HFFc6 (cell line): ENCODE data around the gene S100PBP. TPM values are rescaled to one million over a fixed set of nuclear protein-coding genes. Genes with fewer than 3 reads are reported as not detected.

ENCODE experiments used
- DNase-seq: peaks from one replicate; pipeline ENCODE4 v3.0.0-alpha.2; 2018
- H3K27ac Mint-ChIP-seq: 2 replicates; pipeline ENCODE4 v1.8.0; 2020; ENCODE audit warnings: mild to moderate bottlenecking, mixed read lengths
- H3K27me3 Mint-ChIP-seq: 2 replicates; pipeline ENCODE4 v1.8.0; 2021; ENCODE audit warnings: mild to moderate bottlenecking, moderate library complexity, mixed read lengths; ENCODE audit not compliant: insufficient read depth
- H3K36me3 Mint-ChIP-seq: 2 replicates; pipeline ENCODE4 v1.8.0; 2021; ENCODE audit warnings: low read depth, mixed read lengths
- H3K4me1 Mint-ChIP-seq: 2 replicates; pipeline ENCODE4 v1.8.0; 2020; ENCODE audit warnings: low read depth, mixed read lengths
- H3K4me3 Mint-ChIP-seq: 2 replicates; pipeline ENCODE4 v1.8.0; 2020; ENCODE audit warnings: mild to moderate bottlenecking, moderate library complexity, mixed read lengths
- H3K9me3 Mint-ChIP-seq: 2 replicates; pipeline ENCODE4 v1.8.0; 2020; ENCODE audit warnings: mild to moderate bottlenecking, mixed read lengths
- total RNA-seq, 6 experiments: library from RNA; stranded (reverse); fragmentation: NEBNext Ultra II Directional; extraction: Animal tissue kit (Norgen Biotek cat#: 25700); gene quantifications; 2 replicates in 1 of 6; 3 replicates in 5 of 6; pipeline ENCODE4 v1.2.3, GENCODE V29; 2021
- TF ChIP-seq, protein P1 (sequence below): fragments of 200-600 bp; sonication (generic); IDR thresholded peaks from 2 replicates; pipeline ENCODE4 v1.5.0; 2021; ENCODE audit warnings: antibody characterized with exemption, mild to moderate bottlenecking

Gene S100PBP
- total RNA-seq, 6 experiments from 2014 or later = 20.0 to 24.9 (median 21.6) TPM

DNA sequence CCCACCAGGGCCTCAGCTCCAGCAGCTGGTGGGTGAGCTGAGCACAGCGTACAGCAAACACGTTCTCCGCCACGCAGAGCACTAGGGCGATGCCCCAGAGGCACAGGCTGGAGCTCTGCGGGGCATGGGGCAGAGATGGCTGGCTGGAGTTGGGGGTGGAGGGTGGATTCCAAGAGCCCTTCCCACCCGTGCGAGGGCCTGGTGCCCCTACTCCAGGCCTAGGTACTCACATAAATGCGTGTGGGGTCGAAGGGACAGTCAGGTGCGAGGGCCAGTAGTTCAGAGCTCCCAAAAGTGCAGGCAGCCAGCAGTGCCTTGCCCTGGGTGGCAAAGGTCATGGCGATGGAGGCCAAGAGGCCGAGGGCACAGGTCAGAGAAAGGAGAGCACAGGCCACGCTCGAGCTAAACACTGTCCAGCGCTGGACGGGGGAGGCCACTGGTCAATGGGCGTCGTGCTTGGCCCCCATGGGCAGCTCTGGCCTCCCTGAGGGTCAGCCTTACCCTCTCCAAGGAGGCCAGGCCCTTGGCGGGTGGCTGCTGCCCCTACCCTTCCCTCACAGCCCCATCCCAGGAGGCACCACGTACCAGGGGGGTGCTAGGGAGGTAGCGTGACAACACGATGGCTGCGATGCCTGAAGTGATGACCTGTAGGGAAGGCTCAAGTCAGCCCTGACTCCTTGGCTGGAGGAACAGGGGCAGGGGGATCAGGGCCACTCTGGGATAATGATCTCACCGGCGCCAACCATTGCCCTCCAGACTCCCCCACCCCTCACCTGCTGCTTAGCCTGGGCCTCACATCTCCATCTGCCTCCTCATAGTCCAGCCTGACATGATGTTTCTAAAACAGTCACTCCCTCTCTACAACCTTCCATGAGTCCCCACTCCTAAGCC is 78.1 kb downstream of the S100PBP start:
- Mint-ChIP-seq H3K4me1 (peaks cover 20% of the 10 kb centered on the region), H3K27me3 (peaks cover 4% of the 10 kb centered on the region), H3K9me3 (peaks cover 4% of the 10 kb centered on the region; the same call in 1 of the 2 replicates), H3K4me3 (no peak overlapping the region), H3K27ac (no peak overlapping the region), H3K36me3 (peaks cover 4% of the 10 kb centered on the region; the same call in 1 of the 2 replicates)
- DNase-seq = no peak
- TF ChIP-seq, protein P1, sequence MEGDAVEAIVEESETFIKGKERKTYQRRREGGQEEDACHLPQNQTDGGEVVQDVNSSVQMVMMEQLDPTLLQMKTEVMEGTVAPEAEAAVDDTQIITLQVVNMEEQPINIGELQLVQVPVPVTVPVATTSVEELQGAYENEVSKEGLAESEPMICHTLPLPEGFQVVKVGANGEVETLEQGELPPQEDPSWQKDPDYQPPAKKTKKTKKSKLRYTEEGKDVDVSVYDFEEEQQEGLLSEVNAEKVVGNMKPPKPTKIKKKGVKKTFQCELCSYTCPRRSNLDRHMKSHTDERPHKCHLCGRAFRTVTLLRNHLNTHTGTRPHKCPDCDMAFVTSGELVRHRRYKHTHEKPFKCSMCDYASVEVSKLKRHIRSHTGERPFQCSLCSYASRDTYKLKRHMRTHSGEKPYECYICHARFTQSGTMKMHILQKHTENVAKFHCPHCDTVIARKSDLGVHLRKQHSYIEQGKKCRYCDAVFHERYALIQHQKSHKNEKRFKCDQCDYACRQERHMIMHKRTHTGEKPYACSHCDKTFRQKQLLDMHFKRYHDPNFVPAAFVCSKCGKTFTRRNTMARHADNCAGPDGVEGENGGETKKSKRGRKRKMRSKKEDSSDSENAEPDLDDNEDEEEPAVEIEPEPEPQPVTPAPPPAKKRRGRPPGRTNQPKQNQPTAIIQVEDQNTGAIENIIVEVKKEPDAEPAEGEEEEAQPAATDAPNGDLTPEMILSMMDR = no peak

DNA sequence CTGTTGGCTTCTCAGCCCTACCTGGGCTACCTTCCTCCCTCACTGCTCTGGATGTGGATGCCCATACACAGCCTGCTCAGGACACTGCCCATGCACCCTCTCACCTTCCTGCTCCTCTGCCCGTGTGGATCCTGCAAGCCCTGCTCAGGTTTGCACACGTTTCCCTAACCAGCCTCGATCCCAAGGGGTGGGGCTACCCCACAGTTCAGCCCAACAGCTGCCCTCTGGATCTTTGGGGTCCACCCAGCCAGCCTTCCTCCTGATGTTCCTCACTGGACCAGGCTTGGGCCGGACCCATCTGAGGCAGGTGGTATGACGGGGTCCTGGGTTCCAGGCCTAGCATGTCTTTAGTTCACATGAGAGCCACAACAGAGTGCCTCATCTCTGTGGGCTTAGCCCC is 79.0 kb downstream of the S100PBP start:
- peaks cover 4% of the 10 kb centered on the region; the same call in 1 of the 2 replicates for H3K9me3 Mint-ChIP-seq
- TF ChIP-seq, protein P1 = no peak
- peaks cover 15% of the 10 kb centered on the region for H3K4me1 Mint-ChIP-seq
- H3K4me3 Mint-ChIP-seq = no peak overlapping the region
- DNase-seq = no peak
- peaks cover 3% of the 10 kb centered on the region for H3K27me3 Mint-ChIP-seq
- H3K36me3 Mint-ChIP-seq = peaks cover 4% of the 10 kb centered on the region; the same call in 1 of the 2 replicates
- no peak overlapping the region for H3K27ac Mint-ChIP-seq

DNA sequence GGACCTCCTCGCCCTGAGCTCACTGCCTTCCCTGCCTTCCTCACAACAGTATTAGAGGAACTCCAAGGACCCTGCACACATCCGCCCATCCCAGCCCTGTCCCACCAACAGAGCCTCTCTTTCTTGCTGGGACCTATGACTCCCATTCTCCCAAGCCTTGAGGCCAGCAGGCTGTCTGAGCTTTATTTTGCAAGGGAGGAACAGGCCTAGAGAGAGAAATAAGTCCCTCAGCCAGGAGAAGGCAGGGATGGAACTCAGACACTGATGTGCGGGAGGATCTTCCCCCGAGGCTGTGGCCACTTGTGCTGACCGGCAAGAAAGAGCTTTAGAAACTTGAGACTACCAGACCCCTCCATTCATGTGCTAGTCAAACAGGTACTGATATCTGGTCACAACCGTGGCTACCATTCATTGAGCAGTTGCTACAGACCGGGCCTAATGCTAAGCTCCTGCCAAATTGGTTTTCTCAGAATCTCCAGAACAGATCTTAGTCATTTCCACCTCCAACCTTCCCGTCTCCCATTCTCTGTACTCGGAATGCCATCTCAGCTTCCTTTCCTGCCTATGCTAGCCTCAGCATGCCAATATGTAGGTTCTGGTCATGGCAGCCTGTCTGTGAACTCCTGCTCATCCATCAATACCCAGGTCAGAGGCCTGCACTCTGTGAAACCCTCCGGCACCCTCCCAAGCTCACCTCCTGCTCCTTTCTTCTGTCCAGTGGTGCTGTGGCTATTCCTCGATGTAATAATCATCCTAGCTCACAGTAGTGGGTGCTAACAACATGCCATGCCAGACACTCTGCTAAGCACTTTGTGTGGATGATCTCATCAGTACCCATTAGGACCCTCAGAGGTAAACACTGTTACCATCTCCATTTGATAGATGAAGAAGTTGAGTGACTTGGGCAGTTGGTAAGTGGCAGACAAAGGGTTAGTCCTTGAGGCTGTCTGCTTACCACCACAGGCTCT is 79.9 kb downstream of the S100PBP start:
- Mint-ChIP-seq H3K27me3 (peaks cover 2% of the 10 kb centered on the region), H3K4me3 (no peak overlapping the region), H3K4me1 (peaks cover 12% of the 10 kb centered on the region), H3K36me3 (peaks cover under 1% of the 10 kb centered on the region; the same call in 1 of the 2 replicates), H3K27ac (no peak overlapping the region), H3K9me3 (peaks cover 2% of the 10 kb centered on the region; the same call in 1 of the 2 replicates)
- TF ChIP-seq, protein P1 = no peak
- DNase-seq = no peak

DNA sequence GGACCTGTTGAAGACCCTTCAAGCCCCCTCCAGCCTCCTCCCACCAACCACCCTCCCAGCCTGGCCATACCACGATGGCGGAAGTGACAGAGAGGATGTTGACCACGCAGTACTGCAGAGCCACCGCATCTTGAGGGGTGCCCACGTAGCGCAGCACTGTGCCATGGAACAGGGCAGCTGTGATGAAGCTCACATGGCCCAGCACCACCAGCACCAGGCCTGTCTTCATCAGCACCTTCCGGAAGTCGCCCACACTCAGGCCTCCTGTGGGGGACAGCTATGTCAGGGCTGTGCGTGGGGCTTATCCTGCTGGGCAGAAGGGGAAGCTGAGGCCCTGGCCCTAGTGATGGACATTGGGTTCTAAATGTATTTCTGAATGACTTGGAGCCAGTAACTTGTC is 80.6 kb downstream of the S100PBP start:
- H3K27me3 Mint-ChIP-seq = peaks cover 4% of the 10 kb centered on the region
- no peak overlapping the region for H3K4me3 Mint-ChIP-seq
- no peaks in the 10 kb centered on the region for H3K9me3 Mint-ChIP-seq
- TF ChIP-seq, protein P1 = no peak
- no peaks in the 10 kb centered on the region for H3K36me3 Mint-ChIP-seq
- peaks cover 8% of the 10 kb centered on the region; the same call in 1 of the 2 replicates for H3K4me1 Mint-ChIP-seq
- H3K27ac Mint-ChIP-seq = no peak overlapping the region
- no peak for DNase-seq

DNA sequence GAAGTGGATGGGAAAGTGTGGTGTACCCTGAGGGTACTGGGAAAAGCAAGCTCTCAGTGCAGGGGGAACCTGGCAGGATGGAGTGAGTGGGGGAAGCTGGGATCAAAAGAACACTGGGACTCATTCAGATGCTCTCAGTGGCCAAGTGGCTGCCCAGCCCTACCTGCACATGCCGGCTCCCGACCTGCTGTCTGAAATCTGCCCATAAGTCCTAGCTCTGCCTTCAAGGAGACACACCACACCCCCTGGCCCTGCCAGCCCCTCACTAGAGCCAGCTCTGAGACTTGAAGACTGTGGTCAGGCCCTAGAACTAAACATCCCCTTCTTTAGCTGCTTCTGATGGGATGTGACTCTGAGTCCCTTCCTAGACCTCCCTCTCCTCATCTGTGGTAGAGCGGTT is 81.5 kb downstream of the S100PBP start:
- H3K4me3 Mint-ChIP-seq = no peak overlapping the region
- no peaks in the 10 kb centered on the region for H3K36me3 Mint-ChIP-seq
- TF ChIP-seq, protein P1 = no peak
- H3K4me1 Mint-ChIP-seq = peaks cover 8% of the 10 kb centered on the region; the same call in 1 of the 2 replicates
- H3K27me3 Mint-ChIP-seq = peaks cover 4% of the 10 kb centered on the region
- no peaks in the 10 kb centered on the region for H3K9me3 Mint-ChIP-seq
- no peak overlapping the region for H3K27ac Mint-ChIP-seq
- no peak for DNase-seq
